ENCODE measurements around the gene ADGRG4.
"Not testable (repeated sequence)": the region's sequence is repeated elsewhere in the genome, so short reads cannot be mapped to it uniquely, and the experiment has no call there.

Gene ADGRG4

DNA sequence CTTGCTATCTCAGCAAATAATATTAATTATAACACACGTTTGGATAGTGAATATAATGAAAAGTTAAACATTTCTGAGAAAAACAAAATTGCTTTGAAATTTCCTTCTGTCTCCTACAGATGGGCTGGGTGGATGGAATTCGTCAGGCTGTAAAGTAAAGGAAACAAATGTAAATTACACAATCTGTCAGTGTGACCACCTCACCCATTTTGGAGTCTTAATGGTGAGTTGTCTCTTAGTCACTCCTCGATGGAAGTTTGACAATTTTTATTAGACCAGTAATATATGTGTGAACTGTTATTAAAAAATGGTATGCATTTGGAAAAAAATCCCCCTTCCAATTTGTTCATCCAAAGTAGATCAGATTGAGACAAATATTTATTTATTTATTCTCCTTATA, 94.5 kb downstream of the ADGRG4 start:
- no peak for DNase-seq

- no peak for DNase-seq
Observed at GRCh38 chrX:136397001-136397400, 96.2 kb downstream of the ADGRG4 start.

GRCh38 chrX:136405126-136405525, 104.4 kb downstream of the ADGRG4 start:
- no peak for DNase-seq

DNA sequence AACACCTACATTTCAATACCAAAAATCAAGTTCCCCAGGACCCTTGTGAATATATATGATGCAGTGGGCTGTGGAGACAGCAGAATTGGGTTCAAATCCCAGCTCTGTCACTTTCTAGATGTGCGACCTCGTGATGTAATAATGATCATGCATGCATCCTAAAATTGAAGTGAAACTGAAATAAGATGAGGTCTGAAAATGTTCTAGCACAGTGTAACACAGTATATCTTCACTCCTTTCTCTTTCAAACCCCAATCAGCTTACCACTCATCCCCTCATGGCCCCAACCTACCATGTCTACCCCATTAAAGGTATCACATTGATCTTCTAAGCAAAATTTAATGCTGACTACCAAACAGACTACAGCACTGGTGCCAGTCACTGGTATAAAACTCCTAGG, 117.0 kb downstream of the ADGRG4 start:
- DNase-seq, result no peak

- DNase-seq, result no peak
Observed at GRCh38 chrX:136421338-136421737, 120.6 kb downstream of the ADGRG4 start.

DNA sequence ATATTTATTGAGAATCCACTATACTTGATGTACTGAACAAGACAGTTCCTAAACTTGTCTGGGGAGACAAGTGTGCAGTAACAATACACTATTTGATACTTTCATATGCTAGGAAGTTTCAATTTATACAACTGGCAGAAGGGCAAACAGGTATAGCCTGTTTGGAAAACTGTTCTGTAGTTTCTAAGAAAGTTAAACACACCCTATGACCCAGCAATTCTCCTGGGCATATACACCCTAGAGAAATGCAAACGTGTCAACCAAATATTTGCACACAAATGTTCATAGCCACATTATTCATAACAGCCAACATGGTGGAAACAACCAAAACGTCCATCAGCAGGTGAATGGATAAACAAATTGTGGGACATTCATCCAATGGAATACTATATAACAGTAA, 123.0 kb downstream of the ADGRG4 start:
- DNase-seq, result no peak

- DNase-seq, result no peak
Observed at GRCh38 chrX:136425996-136426395, 125.2 kb downstream of the ADGRG4 start.

GRCh38 chrX:136431625-136432024, 130.9 kb downstream of the ADGRG4 start:
- DNase-seq, result no peak

DNA sequence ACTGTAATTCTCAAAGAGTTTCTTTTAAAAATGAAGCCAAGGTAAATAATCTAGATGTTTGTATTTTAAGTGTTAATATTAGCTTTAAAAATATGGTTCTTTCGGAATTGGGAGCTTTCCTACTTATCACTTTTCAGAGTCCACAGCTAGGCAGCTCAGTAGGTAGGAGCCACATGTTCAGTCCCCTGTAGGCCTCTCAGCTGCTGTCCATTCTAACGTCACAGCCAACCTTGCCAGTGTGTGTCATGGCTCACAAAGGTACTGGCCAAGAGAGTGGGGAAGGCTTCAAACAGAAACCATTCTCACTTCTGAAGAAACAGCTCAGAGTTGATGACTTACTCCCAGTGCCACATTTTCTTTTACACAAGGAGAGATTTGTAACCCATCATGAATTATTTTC, 137.0 kb downstream of the ADGRG4 start:
- DNase-seq, result no peak

DNA sequence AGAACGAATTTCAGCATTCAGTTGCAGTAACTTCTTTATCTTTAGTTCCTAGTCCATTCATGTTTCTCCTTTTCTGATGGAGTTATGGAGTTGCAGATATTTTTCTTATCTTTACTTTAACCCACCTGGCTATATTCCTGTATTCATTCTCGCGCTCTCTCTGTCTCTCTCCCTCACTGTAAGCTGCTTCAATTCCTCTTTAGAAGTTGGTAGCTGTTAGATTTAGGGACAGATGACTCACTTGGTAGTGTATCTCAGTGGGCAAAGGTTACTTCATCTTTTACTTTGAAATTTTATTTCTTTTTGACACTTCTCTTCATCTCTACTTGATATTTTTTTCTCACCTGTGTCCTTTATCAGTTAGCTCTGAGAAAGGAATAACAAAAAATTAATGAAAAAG, 137.4 kb downstream of the ADGRG4 start:
- DNase-seq, result no peak

DNA sequence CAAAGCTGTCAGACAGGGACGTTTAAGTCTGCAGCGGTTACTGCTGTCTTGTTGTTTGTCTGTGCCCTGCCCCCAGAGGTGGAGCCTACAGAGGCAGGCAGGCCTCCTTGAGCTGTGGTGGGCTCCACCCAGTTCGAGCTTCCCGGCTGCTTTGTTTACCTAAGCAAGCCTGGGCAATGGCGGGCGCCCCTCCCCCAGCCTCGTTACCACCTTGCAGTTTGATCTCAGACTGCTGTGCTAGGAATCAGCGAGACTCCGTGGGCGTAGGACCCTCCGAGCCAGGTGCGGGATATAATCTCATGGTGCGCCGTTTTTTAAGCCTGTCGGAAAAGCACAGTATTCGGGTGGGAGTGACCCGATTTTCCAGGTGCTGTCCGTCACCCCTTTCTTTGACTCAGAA, 144.9 kb downstream of the ADGRG4 start:
- DNase-seq, result not testable (repeated sequence)

- no peak for DNase-seq
Observed at GRCh38 chrX:136446208-136446607, 145.4 kb downstream of the ADGRG4 start.

GRCh38 chrX:136447308-136447707, 146.5 kb downstream of the ADGRG4 start:
- no peak for DNase-seq

DNA sequence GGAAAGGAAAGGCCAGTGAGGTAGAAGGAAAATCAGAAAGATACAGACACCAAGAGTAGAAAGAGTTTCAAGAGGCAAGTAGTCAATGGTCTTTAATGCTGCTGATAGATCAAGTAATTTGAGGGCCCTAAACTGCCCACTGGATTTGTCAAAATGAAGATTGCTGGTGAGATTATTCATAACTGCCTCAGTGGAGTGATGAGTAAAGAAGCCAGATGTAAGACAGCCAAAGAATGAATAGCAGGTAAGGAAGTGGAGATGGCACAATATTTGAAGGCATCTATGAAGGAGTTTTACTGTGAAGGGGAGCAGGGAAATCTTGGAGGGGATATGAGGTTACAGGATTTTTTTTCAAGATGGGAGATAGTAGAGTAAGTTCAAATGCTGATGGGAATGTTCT, 147.2 kb downstream of the ADGRG4 start:
- DNase-seq, result no peak

- no peak for DNase-seq
Observed at GRCh38 chrX:136450050-136450830, 149.5 kb downstream of the ADGRG4 start.

- no peak for DNase-seq
Observed at GRCh38 chrX:136452614-136453013, 151.9 kb downstream of the ADGRG4 start.

GRCh38 chrX:136453114-136453513, 152.4 kb downstream of the ADGRG4 start:
- DNase-seq, result no peak

DNA sequence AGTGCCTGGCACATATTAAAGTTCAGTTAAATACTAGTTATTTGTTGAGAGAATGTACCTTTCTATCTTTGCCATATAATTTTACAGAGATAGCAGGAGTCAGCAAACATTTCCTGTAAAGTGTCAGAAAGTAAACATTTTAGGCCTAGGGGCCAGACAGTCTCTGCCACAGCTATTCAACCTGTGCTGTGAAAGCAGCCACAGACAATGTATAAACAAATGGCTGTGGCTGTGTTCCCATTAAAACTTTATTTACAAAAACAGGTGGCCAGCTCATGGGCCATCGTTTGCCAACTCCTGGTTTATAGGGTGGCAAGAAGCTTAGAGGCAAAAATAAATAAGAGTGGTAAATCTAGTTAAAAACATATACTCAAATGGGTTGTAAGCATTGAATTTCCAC, 153.0 kb downstream of the ADGRG4 start:
- no peak for DNase-seq

- no peak for DNase-seq
Observed at GRCh38 chrX:136456133-136456532, 155.4 kb downstream of the ADGRG4 start.

GRCh38 chrX:136457303-136457917, 156.6 kb downstream of the ADGRG4 start:
- no peak for DNase-seq

- no peak for DNase-seq
Observed at GRCh38 chrX:136464589-136464988, 163.8 kb downstream of the ADGRG4 start.

Data from CD4-positive, alpha-beta T cell treated with Interleukin-15 for 1 hour (primary cell).